GM19463 (cell line): Measurements from ENCODE around the gene L3MBTL1.
A peak's percentile ranks its signal among the peaks of the same experiment; 100 is the strongest.
"Not testable (repeated sequence)": the region's sequence is repeated elsewhere in the genome, so short reads cannot be mapped to it uniquely, and the experiment has no call there.

ENCODE experiments used
- ATAC-seq: cut with Tn5 transposase; IDR thresholded peaks from one replicate; pipeline ENCODE4 v1.9.1; 2021; ENCODE audit warnings: mild to moderate bottlenecking, moderate library complexity; ENCODE audit not compliant: unreplicated experiment

L3MBTL1 gene

GRCh38 chr20:43584448-43585136 lies 77.1 kb downstream of the L3MBTL1 start:
- no peak for ATAC-seq

DNA sequence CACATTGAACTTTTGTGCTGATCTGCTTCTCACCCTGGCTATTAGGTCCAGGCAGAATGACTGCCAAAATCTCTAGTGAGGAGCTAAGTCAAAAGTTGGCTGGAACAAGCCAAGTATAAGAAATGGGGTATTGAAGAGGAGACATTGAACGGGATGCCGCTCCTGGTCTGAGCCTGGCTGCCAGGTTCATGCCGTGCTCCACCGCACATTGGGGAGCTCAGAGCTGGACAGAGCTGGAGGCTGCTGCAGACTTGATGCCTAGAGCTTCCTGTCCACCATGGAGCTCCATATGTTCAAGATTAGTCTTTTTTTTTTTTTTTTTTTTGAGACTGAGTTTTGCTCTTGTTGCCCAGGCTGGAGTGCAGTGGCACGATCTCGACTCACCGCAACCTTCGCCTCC lies 79.1 kb downstream of the L3MBTL1 start:
- ATAC-seq = no peak

GRCh38 chr20:43588526-43588925 lies 81.0 kb downstream of the L3MBTL1 start:
- ATAC-seq = not testable (repeated sequence)

- no peak for ATAC-seq
These were observed 82.5 kb downstream of the L3MBTL1 start for GRCh38 chr20:43590036-43590391.

- peak; percentile 99 for ATAC-seq
These were observed 83.2 kb downstream of the L3MBTL1 start, which contains the start of gene IFT52 for GRCh38 chr20:43590392-43591303. Gene IFT52 (plus strand): TSS chr20:43590937. CDS start chr20:43594699, 3,762 bp downstream.
